Thyroid gland (tissue), 4 donors: ENCODE measurements around the gene SKIC8. TPM values are rescaled to one million over a fixed set of nuclear protein-coding genes. Genes with fewer than 3 reads are reported as not detected.

ENCODE experiments used
- DNase-seq, 2 donors: peaks; one replicate each; pipeline ENCODE4 v3.0.0-alpha.2; 2019
- H3K27ac ChIP-seq, 3 donors: fragments of 200-600 bp; sonication (generic); 1 replicate in 2 of 3; 2 replicates in 1 of 3; pipeline ENCODE4 v1.5.1; 2016 to 2019; ENCODE audit warnings: mild to moderate bottlenecking in 1 of 3, moderate library complexity in 1 of 3
- H3K27me3 ChIP-seq: fragments of 200-600 bp; sonication (generic); one replicate; pipeline ENCODE4 v1.5.1; 2019
- H3K36me3 ChIP-seq, 2 donors: fragments of 200-600 bp; sonication (generic); one replicate each; pipeline ENCODE4 v1.5.1; 2016 to 2019
- H3K4me1 ChIP-seq, 2 donors: fragments of 200-600 bp; sonication (generic); one replicate each; pipeline ENCODE4 v1.5.1; 2017 to 2019
- H3K4me3 ChIP-seq, 3 donors: fragments of 200-600 bp; sonication (generic); replicated peaks in 1 of 3; 1 replicate in 2 of 3; 2 replicates in 1 of 3; pipeline ENCODE4 v1.5.1; 2016; ENCODE audit warnings: mild to moderate bottlenecking in 1 of 3
- H3K9me3 ChIP-seq: fragments of 200-600 bp; sonication (generic); one replicate; pipeline ENCODE4 v1.5.1; 2017
- POLR2A ChIP-seq, 2 donors: fragments of 450-650 bp; IDR thresholded peaks; one replicate each; pipeline ENCODE4 v1.6.1; 2017; ENCODE audit warnings: antibody characterized with exemption in 2 of 2, mild to moderate bottlenecking in 2 of 2, moderate library complexity in 1 of 2
- WGBS, 2 donors: methylation state at CpG; one replicate each; pipeline ENCODE4 v1.1.5; 2017; 5-methylcytosine and 5-hydroxymethylcytosine counted together
- intact Hi-C: fragments of 100-400 bp; cut with DNase I; formaldehyde crosslinking; loops from one replicate; pipeline ENCODE4 v1.15.1; 2023
- total RNA-seq, 4 donors: library from RNA; depleted of rRNA; stranded (reverse); fragments of >200 nt; gene quantifications; one replicate each; pipeline ENCODE4 v1.2.3, GENCODE V29; 2016
- TF ChIP-seq, protein P1 (sequence below), 6 experiments: fragments of 200-600 bp in 3 of 6; fragments of 450-650 bp in 3 of 6; sonication (generic) in 3 of 6; IDR thresholded peaks; one replicate each; pipeline ENCODE4 v1.5.1; 2016 to 2019; ENCODE audit warnings: antibody characterized with exemption in 6 of 6, mild to moderate bottlenecking in 2 of 6, inconsistent platforms in 1 of 6, moderate library complexity in 1 of 6

The SKIC8 gene
- total RNA-seq, 4 donors from 2014 or later, result 87.0 to 113 (median 101) TPM

DNA sequence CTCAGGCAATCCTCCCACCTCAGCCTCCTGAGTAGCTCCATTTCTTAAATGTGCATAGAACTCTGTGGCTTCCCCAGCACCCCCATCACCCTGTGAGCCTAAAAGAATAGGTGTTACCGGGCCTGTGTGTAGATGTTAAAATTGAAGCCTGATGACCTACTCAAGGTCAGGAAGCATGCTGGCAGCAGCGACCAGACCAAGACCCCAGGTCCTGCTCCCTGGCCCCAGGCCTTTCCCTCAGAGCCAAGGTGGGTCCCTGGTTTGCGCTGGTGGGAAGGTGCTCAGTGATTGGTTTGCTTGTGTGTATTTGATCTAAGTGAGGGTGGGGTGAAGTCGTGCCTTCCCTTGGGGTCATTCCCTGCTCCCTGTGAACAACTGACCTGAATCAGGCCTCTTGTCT lies 22.4 kb upstream of the SKIC8 start:
- WGBS, 2 donors, result 77 to 89% methylated on average over 4 of the region's 4 CpGs
- no peak for TF ChIP-seq POLR2A (IDR thresholded peaks at IDR 0.05)
- TF ChIP-seq, protein P1, sequence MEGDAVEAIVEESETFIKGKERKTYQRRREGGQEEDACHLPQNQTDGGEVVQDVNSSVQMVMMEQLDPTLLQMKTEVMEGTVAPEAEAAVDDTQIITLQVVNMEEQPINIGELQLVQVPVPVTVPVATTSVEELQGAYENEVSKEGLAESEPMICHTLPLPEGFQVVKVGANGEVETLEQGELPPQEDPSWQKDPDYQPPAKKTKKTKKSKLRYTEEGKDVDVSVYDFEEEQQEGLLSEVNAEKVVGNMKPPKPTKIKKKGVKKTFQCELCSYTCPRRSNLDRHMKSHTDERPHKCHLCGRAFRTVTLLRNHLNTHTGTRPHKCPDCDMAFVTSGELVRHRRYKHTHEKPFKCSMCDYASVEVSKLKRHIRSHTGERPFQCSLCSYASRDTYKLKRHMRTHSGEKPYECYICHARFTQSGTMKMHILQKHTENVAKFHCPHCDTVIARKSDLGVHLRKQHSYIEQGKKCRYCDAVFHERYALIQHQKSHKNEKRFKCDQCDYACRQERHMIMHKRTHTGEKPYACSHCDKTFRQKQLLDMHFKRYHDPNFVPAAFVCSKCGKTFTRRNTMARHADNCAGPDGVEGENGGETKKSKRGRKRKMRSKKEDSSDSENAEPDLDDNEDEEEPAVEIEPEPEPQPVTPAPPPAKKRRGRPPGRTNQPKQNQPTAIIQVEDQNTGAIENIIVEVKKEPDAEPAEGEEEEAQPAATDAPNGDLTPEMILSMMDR (IDR thresholded peaks at IDR 0.05), result no peak
- no peak overlapping the region for H3K27ac ChIP-seq
- intact Hi-C loops, result no loop called here
- DNase-seq, result no peak
- no peaks in the 10 kb centered on the region for H3K27me3 ChIP-seq
- peaks cover 0 to 7% of the 10 kb centered on the region in 2 donors for H3K4me1 ChIP-seq
- H3K9me3 ChIP-seq, result no peaks in the 10 kb centered on the region
- no peaks in the 10 kb centered on the region for H3K36me3 ChIP-seq
- no peak overlapping the region for H3K4me3 ChIP-seq

DNA sequence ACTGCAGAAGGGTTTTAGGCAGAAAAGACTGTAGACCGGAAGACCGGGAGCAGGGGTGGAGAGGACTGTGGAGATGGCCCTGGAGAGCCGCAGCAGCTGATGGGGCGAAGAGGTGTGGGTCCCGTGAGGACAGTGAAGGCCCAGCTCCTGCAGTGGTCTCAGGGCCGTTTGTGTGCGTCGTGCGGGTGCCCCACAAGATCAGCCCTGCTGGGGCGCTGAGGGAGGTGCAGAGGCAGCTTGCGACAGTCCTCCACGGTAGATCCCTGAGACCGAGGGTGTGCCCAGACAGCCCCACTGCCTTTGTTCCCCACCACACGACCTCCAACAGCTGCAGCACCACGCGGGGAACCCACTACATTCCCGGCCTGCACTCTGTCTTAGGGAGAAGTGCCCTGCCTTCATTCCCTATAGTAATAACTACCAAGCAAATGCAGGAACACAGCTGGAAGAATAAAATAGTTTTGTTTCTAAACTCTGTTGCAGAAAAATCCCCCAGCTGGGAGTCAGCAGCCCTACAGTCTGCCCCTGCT lies 21.7 kb upstream of the SKIC8 start:
- Histone ChIP-seq H3K4me3 (no peak overlapping the region), H3K27ac (no peak overlapping the region), H3K9me3 (no peaks in the 10 kb centered on the region), H3K36me3 (no peaks in the 10 kb centered on the region), H3K27me3 (no peaks in the 10 kb centered on the region), H3K4me1 (peaks cover 0 to 7% of the 10 kb centered on the region in 2 donors)
- no peak for DNase-seq
- WGBS, 2 donors, result 80 to 82% methylated on average over 17 of the region's 17 CpGs
- TF ChIP-seq, protein P1 (IDR thresholded peaks at IDR 0.05), result no peak
- no peak for TF ChIP-seq POLR2A (IDR thresholded peaks at IDR 0.05)
- intact Hi-C loops, result no loop called here

DNA sequence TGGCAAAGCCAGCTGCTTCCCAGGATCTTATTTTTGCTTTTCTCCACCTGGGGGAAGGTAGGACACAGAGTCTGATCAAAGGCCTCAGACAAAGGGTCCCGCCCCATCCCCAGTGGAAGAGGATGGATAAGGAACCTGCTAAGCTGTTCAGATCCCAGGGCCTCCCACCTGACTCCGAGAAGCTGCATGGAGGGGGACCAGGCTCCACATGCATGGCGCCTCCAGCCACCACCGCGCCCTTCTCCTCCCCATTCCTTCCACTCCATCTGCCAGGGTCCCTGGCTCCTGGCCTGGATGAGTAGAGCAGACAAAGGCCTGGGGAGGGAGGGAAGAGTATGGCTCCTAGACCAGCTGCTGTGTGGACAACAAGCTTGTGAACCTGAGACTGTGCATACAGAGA lies 20.8 kb upstream of the SKIC8 start:
- no peak overlapping the region for H3K27ac ChIP-seq
- no peak overlapping the region for H3K4me3 ChIP-seq
- intact Hi-C loops, result no loop called here
- no peaks in the 10 kb centered on the region for H3K27me3 ChIP-seq
- WGBS, 2 donors, result 86 to 94% methylated on average over 5 of the region's 5 CpGs
- peaks cover 0 to 4% of the 10 kb centered on the region in 2 donors for H3K4me1 ChIP-seq
- no peaks in the 10 kb centered on the region for H3K9me3 ChIP-seq
- no peak for TF ChIP-seq POLR2A (IDR thresholded peaks at IDR 0.05)
- TF ChIP-seq, protein P1 (IDR thresholded peaks at IDR 0.05), result no peak
- no peaks in the 10 kb centered on the region for H3K36me3 ChIP-seq
- no peak for DNase-seq

DNA sequence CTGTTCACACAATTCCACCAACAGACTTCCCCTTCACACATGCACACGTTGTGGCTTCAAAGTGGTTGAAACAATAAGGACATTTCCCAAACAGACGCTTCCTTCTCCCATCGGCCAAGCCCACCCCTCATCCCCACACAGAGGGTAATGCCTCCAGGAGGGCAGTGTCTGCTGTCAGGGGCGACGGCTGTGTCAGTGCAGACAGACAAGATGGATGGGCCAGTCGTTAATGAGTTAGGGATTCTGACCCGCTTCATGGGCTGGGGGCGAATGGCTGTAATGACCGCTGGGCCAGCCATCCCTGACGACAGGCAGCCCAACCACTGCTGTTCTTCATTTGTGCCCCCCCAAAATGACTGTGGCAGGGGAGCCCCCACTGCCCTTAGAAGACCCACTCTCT lies 20.2 kb upstream of the SKIC8 start:
- no peaks in the 10 kb centered on the region for H3K36me3 ChIP-seq
- TF ChIP-seq, protein P1 (IDR thresholded peaks at IDR 0.05), result no peak
- TF ChIP-seq POLR2A (IDR thresholded peaks at IDR 0.05), result no peak

DNA sequence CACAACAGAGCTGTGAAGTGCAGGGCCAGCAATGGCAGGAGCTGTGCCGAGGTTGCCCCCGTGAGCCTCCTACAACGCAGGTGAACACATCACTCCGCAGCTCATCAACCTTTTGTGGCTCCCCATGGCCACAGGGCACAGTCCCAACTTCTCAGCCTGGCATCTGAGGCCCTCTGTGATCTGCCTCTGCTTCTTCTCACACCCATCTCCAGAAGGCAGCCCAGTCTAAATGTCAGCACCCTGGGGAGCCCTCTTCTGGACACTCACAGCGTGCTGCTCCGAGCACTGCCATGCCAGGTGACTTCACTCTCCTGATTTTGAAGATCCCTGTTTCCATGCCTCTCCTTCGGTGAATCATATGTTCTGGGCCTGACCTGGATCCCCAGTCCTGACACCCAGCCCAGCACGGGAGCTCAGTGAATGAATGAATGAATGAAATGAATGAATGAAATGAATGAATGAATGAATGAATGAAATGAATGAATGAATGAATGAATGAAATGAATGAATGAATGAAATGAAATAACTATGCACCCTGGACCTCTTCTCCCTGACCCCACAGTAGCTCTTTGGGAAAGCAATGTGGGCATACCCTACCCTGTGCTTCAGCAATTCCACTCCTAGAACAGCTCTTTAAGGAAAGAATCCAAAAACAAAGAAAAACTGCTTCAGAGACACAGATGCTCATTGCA lies 17.9 kb upstream of the SKIC8 start:
- Histone ChIP-seq H3K4me3 (no peak overlapping the region), H3K9me3 (no peaks in the 10 kb centered on the region), H3K27me3 (no peaks in the 10 kb centered on the region), H3K36me3 (no peaks in the 10 kb centered on the region), H3K4me1 (no peaks in the 10 kb centered on the region), H3K27ac (no peak overlapping the region)
- 73 to 75% methylated on average over 8 of the region's 8 CpGs for WGBS, 2 donors
- no peak for DNase-seq
- intact Hi-C loops, result loop anchor here (10.0 kb wide), 1 partner anchor 168 kb away; no protein-coding TSS in a partner anchor
- TF ChIP-seq, protein P1 (IDR thresholded peaks at IDR 0.05), result peak in 1 of 6 experiments; percentile 5
- no peak for TF ChIP-seq POLR2A (IDR thresholded peaks at IDR 0.05)

More for the DNA sequence above, 20.2 kb upstream of the SKIC8 start:
- DNase-seq, result no peak
- no peak overlapping the region for H3K27ac ChIP-seq
- H3K9me3 ChIP-seq, result no peaks in the 10 kb centered on the region
- 85 to 92% methylated on average over 6 to 10 of the region's 10 CpGs for WGBS, 2 donors
- no peak overlapping the region for H3K4me3 ChIP-seq
- H3K27me3 ChIP-seq, result no peaks in the 10 kb centered on the region
- intact Hi-C loops, result loop anchor here (10.0 kb wide), 1 partner anchor 165 kb away; no protein-coding TSS in a partner anchor
- no peaks in the 10 kb centered on the region for H3K4me1 ChIP-seq
